OCI-LY1 (cell line): ENCODE measurements around the gene SPATS2L.

ENCODE experiments used
- CTCF ChIP-seq: fragments of 200-600 bp; sonication (generic), shearing (Covaris generic); IDR thresholded peaks from 2 replicates; pipeline ENCODE4 v1.5.1; 2017; ENCODE audit warnings: mild to moderate bottlenecking, antibody characterized with exemption, low read length, moderate library complexity, mixed read lengths
- EZH2 ChIP-seq: fragments of 200-600 bp; sonication (generic), shearing (Covaris generic); IDR thresholded peaks from 2 replicates; pipeline ENCODE4 v1.8.0; 2017; ENCODE audit warnings: borderline replicate concordance, mixed run types, mild to moderate bottlenecking, antibody characterized with exemption, low read length, moderate library complexity, mixed read lengths

- TF ChIP-seq CTCF (no peak), EZH2 (no peak)
These were observed 165.6 kb downstream of the SPATS2L start for GRCh38 chr2:200471928-200472645.
